K562 (cell line): ENCODE data around the gene RBFA. TPM values are rescaled to one million over a fixed set of nuclear protein-coding genes. Genes with fewer than 3 reads are reported as not detected.
A peak's percentile ranks its signal among the peaks of the same experiment; 100 is the strongest.

Source experiments
- ATF2 ChIP-seq: sonication (generic); formaldehyde crosslinking; IDR thresholded peaks from 2 replicates; pipeline ENCODE4 v1.8.1; 2022; ENCODE audit warnings: missing genetic modification reagents
- CBFA2T3 ChIP-seq: fragments of 450-650 bp; IDR thresholded peaks from 2 replicates; pipeline ENCODE4 v1.6.1; 2017
- EP300 ChIP-seq: IDR thresholded peaks from 2 replicates; pipeline ENCODE4 v1.6.1; 2012; ENCODE audit warnings: low read length, improper control_type of control experiment
- L3MBTL2 ChIP-seq: fragments of 450-650 bp; IDR thresholded peaks from 2 replicates; pipeline ENCODE4 v1.6.1; 2016; ENCODE audit warnings: mild to moderate bottlenecking, moderate library complexity
- NCOA4 ChIP-seq: fragments of 450-650 bp; IDR thresholded peaks from 2 replicates; pipeline ENCODE4 v1.6.1; 2018; ENCODE audit warnings: mild to moderate bottlenecking; ENCODE audit not compliant: partially characterized antibody
- NFYB ChIP-seq: IDR thresholded peaks from 2 replicates; pipeline ENCODE4 v1.6.1; 2011; ENCODE audit warnings: mild to moderate bottlenecking, moderate library complexity; ENCODE audit not compliant: insufficient read length; ENCODE audit errors: extremely low read depth
- PTRF ChIP-seq: fragments of 450-650 bp; IDR thresholded peaks from 2 replicates; pipeline ENCODE4 v1.6.1; 2016; ENCODE audit warnings: mild to moderate bottlenecking, missing genetic modification characterization, missing compliant biosample characterization
- SIRT6 ChIP-seq: IDR thresholded peaks from one replicate; pipeline ENCODE4 v1.6.1; 2012; ENCODE audit warnings: low read depth, mild to moderate bottlenecking, control low read depth, inconsistent platforms, low read length, moderate library complexity
- XRCC3 ChIP-seq: fragments of 450-650 bp; IDR thresholded peaks from 2 replicates; pipeline ENCODE4 v1.6.1; 2017; ENCODE audit warnings: mild to moderate bottlenecking, moderate library complexity
- polyA plus RNA-seq, 8 experiments: library from polyadenylated mRNA; depleted of rRNA in 4 of 8; stranded (reverse) in 5 of 8; unstranded in 3 of 8; fragments of >200 nt; fragmentation: Nextera tagmentation in 2 of 8; fragmentation: Illumina TruSeq in 1 of 8; extraction: Ambion mirVana in 2 of 8; extraction: Trizol in 1 of 8; gene quantifications; 2 replicates each; pipeline versions ENCODE4 v1.2.1 to v1.2.3, GENCODE V29; 2011 to 2014; ENCODE audit warnings: inconsistent platforms in 1 of 8, missing spikeins in 1 of 8
- total RNA-seq, 7 experiments: library from RNA; depleted of rRNA in 6 of 7; stranded (reverse); fragments of >200 nt in 6 of 7; fragmentation: Illumina TruSeq in 2 of 7; extraction: Trizol in 2 of 7; gene quantifications; 2 replicates each; pipeline versions ENCODE4 v1.2.1 to v1.2.3, GENCODE V29; 2011 to 2021; ENCODE audit warnings: low replicate concordance in 1 of 7
- TF ChIP-seq, protein P1 (sequence below): fragments of 250-450 bp; sonication (Bioruptor Pico); IDR thresholded peaks from 2 replicates; pipeline ENCODE4 v1.5.0; 2021; ENCODE audit warnings: mild to moderate bottlenecking, borderline replicate concordance
- TF ChIP-seq, protein P2 (sequence below): sonication (generic); formaldehyde crosslinking; IDR thresholded peaks from 2 replicates; pipeline ENCODE4 v1.8.0; 2023; ENCODE audit warnings: missing genetic modification reagents, mild to moderate bottlenecking, borderline replicate concordance
- TF ChIP-seq, protein P3 (sequence below): sonication (generic); formaldehyde crosslinking; IDR thresholded peaks from 2 replicates; pipeline ENCODE4 v1.8.1; 2023; ENCODE audit warnings: mild to moderate bottlenecking, missing genetic modification reagents
- TF ChIP-seq, protein P4 (sequence below): fragments of 250-450 bp; sonication (Bioruptor Pico); IDR thresholded peaks from 2 replicates; pipeline ENCODE4 v1.5.0; 2020; ENCODE audit warnings: mild to moderate bottlenecking, borderline replicate concordance

Gene RBFA
- total and polyA plus RNA-seq, 9 of the 15 experiments (the other 6 are each of a cell fraction or from before 2014, with no cell fraction given) = 3.4 to 41.9 (median 25.8) TPM

DNA sequence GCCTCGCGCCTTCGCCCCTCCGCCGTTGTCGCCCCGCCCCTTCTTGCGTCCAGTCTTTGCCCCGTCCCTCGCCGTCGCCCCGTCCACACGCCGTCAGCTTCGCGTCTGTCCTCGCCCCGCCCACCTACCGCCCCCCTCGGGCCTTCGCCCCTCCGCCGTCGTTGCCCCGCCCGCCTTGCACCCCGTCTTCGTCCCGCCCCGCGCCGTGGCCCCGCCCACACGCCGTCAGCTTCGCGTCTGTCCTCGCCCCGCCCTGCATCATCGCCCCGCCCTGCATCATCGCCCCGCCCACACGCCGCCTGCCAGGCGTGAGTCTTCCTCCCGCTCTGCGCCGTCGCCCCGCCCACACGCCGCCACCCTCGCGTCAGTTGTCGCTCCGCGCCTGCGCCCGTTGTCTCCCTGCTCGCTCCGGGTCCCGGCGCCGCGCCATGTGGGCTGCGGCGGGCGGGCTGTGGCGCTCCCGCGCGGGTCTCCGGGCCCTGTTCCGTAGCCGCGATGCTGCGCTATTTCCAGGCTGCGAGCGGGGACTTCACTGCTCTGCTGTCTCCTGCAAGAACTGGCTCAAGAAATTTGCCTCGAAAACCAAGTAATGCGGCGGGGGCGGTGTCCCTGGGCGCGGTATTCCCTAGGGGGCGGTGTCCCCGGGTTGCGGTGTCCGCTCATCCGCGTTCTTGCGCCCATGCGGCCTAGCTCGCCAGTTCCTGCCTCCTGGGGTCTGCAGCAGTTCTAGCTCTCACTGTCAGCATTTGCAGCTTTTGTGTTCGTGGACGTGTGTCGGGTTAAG is at the start of gene RBFA (continued):
- TF ChIP-seq, protein P1, sequence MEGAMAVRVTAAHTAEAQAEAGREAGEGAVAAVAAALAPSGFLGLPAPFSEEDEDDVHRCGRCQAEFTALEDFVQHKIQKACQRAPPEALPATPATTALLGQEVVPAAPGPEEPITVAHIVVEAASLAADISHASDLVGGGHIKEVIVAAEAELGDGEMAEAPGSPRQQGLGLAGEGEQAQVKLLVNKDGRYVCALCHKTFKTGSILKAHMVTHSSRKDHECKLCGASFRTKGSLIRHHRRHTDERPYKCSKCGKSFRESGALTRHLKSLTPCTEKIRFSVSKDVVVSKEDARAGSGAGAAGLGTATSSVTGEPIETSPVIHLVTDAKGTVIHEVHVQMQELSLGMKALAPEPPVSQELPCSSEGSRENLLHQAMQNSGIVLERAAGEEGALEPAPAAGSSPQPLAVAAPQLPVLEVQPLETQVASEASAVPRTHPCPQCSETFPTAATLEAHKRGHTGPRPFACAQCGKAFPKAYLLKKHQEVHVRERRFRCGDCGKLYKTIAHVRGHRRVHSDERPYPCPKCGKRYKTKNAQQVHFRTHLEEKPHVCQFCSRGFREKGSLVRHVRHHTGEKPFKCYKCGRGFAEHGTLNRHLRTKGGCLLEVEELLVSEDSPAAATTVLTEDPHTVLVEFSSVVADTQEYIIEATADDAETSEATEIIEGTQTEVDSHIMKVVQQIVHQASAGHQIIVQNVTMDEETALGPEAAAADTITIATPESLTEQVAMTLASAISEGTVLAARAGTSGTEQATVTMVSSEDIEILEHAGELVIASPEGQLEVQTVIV = no peak
- TF ChIP-seq ATF2 (CRISPR knock-in tag) (no peak), NFYB (no peak), SIRT6 (no peak), L3MBTL2 (peak; percentile 88), EP300 (no peak), NCOA4 (no peak), XRCC3 (no peak), CBFA2T3 (no peak), PTRF (tag) (no peak)
- TF ChIP-seq, protein P2, sequence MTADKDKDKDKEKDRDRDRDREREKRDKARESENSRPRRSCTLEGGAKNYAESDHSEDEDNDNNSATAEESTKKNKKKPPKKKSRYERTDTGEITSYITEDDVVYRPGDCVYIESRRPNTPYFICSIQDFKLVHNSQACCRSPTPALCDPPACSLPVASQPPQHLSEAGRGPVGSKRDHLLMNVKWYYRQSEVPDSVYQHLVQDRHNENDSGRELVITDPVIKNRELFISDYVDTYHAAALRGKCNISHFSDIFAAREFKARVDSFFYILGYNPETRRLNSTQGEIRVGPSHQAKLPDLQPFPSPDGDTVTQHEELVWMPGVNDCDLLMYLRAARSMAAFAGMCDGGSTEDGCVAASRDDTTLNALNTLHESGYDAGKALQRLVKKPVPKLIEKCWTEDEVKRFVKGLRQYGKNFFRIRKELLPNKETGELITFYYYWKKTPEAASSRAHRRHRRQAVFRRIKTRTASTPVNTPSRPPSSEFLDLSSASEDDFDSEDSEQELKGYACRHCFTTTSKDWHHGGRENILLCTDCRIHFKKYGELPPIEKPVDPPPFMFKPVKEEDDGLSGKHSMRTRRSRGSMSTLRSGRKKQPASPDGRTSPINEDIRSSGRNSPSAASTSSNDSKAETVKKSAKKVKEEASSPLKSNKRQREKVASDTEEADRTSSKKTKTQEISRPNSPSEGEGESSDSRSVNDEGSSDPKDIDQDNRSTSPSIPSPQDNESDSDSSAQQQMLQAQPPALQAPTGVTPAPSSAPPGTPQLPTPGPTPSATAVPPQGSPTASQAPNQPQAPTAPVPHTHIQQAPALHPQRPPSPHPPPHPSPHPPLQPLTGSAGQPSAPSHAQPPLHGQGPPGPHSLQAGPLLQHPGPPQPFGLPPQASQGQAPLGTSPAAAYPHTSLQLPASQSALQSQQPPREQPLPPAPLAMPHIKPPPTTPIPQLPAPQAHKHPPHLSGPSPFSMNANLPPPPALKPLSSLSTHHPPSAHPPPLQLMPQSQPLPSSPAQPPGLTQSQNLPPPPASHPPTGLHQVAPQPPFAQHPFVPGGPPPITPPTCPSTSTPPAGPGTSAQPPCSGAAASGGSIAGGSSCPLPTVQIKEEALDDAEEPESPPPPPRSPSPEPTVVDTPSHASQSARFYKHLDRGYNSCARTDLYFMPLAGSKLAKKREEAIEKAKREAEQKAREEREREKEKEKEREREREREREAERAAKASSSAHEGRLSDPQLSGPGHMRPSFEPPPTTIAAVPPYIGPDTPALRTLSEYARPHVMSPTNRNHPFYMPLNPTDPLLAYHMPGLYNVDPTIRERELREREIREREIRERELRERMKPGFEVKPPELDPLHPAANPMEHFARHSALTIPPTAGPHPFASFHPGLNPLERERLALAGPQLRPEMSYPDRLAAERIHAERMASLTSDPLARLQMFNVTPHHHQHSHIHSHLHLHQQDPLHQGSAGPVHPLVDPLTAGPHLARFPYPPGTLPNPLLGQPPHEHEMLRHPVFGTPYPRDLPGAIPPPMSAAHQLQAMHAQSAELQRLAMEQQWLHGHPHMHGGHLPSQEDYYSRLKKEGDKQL (CRISPR knock-in tag) = no peak
- TF ChIP-seq, protein P3, sequence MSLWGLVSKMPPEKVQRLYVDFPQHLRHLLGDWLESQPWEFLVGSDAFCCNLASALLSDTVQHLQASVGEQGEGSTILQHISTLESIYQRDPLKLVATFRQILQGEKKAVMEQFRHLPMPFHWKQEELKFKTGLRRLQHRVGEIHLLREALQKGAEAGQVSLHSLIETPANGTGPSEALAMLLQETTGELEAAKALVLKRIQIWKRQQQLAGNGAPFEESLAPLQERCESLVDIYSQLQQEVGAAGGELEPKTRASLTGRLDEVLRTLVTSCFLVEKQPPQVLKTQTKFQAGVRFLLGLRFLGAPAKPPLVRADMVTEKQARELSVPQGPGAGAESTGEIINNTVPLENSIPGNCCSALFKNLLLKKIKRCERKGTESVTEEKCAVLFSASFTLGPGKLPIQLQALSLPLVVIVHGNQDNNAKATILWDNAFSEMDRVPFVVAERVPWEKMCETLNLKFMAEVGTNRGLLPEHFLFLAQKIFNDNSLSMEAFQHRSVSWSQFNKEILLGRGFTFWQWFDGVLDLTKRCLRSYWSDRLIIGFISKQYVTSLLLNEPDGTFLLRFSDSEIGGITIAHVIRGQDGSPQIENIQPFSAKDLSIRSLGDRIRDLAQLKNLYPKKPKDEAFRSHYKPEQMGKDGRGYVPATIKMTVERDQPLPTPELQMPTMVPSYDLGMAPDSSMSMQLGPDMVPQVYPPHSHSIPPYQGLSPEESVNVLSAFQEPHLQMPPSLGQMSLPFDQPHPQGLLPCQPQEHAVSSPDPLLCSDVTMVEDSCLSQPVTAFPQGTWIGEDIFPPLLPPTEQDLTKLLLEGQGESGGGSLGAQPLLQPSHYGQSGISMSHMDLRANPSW (CRISPR knock-in tag) = no peak
- TF ChIP-seq, protein P4, sequence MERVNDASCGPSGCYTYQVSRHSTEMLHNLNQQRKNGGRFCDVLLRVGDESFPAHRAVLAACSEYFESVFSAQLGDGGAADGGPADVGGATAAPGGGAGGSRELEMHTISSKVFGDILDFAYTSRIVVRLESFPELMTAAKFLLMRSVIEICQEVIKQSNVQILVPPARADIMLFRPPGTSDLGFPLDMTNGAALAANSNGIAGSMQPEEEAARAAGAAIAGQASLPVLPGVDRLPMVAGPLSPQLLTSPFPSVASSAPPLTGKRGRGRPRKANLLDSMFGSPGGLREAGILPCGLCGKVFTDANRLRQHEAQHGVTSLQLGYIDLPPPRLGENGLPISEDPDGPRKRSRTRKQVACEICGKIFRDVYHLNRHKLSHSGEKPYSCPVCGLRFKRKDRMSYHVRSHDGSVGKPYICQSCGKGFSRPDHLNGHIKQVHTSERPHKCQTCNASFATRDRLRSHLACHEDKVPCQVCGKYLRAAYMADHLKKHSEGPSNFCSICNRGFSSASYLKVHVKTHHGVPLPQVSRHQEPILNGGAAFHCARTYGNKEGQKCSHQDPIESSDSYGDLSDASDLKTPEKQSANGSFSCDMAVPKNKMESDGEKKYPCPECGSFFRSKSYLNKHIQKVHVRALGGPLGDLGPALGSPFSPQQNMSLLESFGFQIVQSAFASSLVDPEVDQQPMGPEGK (CRISPR knock-in tag) = no peak
